ENCODE measurements around the gene DHRS2.

The DHRS2 gene

DNA sequence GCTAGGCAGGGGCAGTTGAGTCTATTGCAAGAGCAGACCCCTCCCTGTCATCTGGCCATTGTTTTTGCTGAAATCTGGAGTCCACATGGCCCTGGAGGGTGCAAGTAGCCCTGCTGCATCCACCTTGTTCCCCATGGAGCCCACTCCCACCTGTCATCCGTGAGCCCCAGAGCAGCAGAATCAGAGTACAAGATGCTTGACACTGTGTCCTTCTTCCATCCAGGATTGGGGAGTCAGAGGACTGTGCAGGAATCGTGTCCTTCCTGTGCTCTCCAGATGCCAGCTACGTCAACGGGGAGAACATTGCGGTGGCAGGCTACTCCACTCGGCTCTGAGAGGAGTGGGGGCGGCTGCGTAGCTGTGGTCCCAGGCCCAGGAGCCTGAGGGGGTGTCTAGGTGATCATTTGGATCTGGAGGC is 8.8 kb downstream of the DHRS2 start (continued):
- TF ChIP-seq PPARA (CRISPR knock-in tag; IDR thresholded peaks at IDR 0.05; ENCODE audit: borderline replicate concordance) (no peak), GLIS3 (CRISPR knock-in tag; IDR thresholded peaks at IDR 0.05) (no peak), ISL1 (CRISPR knock-in tag; IDR thresholded peaks at IDR 0.05) (no peak), OSR1 (CRISPR knock-in tag; IDR thresholded peaks at IDR 0.05) (no peak), ZFP3 (CRISPR knock-in tag; IDR thresholded peaks at IDR 0.05) (no peak), ZNF8 (CRISPR knock-in tag; IDR thresholded peaks at IDR 0.05) (no peak)

DNA sequence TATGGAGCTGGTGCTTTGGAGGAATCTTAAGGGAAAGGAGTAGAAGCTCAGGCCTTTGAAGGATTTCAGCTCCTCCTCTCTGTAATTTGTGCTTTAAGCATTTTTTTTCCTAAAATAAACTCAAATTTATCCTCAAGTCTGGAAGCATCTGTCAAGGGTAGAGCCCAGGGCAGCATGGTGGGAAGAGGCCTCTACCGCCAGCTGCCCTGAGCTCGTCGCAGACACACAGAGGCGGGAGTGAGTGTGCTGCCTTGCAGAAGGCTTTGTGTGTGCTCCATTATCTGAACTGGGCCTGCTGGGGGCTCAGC is 9.3 kb downstream of the DHRS2 start:
- TF ChIP-seq OSR1 (CRISPR knock-in tag; IDR thresholded peaks at IDR 0.05), result no peak
- TF ChIP-seq, protein P1, sequence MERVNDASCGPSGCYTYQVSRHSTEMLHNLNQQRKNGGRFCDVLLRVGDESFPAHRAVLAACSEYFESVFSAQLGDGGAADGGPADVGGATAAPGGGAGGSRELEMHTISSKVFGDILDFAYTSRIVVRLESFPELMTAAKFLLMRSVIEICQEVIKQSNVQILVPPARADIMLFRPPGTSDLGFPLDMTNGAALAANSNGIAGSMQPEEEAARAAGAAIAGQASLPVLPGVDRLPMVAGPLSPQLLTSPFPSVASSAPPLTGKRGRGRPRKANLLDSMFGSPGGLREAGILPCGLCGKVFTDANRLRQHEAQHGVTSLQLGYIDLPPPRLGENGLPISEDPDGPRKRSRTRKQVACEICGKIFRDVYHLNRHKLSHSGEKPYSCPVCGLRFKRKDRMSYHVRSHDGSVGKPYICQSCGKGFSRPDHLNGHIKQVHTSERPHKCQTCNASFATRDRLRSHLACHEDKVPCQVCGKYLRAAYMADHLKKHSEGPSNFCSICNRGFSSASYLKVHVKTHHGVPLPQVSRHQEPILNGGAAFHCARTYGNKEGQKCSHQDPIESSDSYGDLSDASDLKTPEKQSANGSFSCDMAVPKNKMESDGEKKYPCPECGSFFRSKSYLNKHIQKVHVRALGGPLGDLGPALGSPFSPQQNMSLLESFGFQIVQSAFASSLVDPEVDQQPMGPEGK (CRISPR knock-in tag; IDR thresholded peaks at IDR 0.05; ENCODE audit: borderline replicate concordance), result no peak
- TF ChIP-seq CSDC2 (CRISPR knock-in tag; IDR thresholded peaks at IDR 0.05), result no peak
- no peak for TF ChIP-seq GLIS3 (CRISPR knock-in tag; IDR thresholded peaks at IDR 0.05)
- TF ChIP-seq ZNF565 (CRISPR knock-in tag; conservative IDR thresholded peaks at IDR 0.05; ENCODE audit: low read depth), result no peak
- TF ChIP-seq ZFP30 (CRISPR knock-in tag; IDR thresholded peaks at IDR 0.05), result no peak
- no peak for TF ChIP-seq ESRRG (CRISPR knock-in tag; IDR thresholded peaks at IDR 0.05)
- no peak for TF ChIP-seq SNAI2 (CRISPR knock-in tag; IDR thresholded peaks at IDR 0.05)
- no peak for TF ChIP-seq ZC3H10 (CRISPR knock-in tag; IDR thresholded peaks at IDR 0.05)
- no peak for TF ChIP-seq ARNTL (CRISPR knock-in tag; IDR thresholded peaks at IDR 0.05; ENCODE audit: borderline replicate concordance, low read depth)
- TF ChIP-seq, protein P2, sequence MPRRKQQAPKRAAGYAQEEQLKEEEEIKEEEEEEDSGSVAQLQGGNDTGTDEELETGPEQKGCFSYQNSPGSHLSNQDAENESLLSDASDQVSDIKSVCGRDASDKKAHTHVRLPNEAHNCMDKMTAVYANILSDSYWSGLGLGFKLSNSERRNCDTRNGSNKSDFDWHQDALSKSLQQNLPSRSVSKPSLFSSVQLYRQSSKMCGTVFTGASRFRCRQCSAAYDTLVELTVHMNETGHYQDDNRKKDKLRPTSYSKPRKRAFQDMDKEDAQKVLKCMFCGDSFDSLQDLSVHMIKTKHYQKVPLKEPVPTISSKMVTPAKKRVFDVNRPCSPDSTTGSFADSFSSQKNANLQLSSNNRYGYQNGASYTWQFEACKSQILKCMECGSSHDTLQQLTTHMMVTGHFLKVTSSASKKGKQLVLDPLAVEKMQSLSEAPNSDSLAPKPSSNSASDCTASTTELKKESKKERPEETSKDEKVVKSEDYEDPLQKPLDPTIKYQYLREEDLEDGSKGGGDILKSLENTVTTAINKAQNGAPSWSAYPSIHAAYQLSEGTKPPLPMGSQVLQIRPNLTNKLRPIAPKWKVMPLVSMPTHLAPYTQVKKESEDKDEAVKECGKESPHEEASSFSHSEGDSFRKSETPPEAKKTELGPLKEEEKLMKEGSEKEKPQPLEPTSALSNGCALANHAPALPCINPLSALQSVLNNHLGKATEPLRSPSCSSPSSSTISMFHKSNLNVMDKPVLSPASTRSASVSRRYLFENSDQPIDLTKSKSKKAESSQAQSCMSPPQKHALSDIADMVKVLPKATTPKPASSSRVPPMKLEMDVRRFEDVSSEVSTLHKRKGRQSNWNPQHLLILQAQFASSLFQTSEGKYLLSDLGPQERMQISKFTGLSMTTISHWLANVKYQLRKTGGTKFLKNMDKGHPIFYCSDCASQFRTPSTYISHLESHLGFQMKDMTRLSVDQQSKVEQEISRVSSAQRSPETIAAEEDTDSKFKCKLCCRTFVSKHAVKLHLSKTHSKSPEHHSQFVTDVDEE (CRISPR knock-in tag; IDR thresholded peaks at IDR 0.05), result no peak
- TF ChIP-seq, protein P3, sequence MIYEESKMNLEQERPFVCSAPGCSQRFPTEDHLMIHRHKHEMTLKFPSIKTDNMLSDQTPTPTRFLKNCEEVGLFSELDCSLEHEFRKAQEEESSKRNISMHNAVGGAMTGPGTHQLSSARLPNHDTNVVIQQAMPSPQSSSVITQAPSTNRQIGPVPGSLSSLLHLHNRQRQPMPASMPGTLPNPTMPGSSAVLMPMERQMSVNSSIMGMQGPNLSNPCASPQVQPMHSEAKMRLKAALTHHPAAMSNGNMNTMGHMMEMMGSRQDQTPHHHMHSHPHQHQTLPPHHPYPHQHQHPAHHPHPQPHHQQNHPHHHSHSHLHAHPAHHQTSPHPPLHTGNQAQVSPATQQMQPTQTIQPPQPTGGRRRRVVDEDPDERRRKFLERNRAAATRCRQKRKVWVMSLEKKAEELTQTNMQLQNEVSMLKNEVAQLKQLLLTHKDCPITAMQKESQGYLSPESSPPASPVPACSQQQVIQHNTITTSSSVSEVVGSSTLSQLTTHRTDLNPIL (CRISPR knock-in tag; IDR thresholded peaks at IDR 0.05; ENCODE audit: low read depth), result no peak
- TF ChIP-seq ZNF70 (CRISPR knock-in tag; IDR thresholded peaks at IDR 0.05), result no peak
- TF ChIP-seq RARB (CRISPR knock-in tag; IDR thresholded peaks at IDR 0.05), result no peak
- no peak for TF ChIP-seq TCF4 (CRISPR knock-in tag; IDR thresholded peaks at IDR 0.05; ENCODE audit: borderline replicate concordance)
- TF ChIP-seq, protein P4, sequence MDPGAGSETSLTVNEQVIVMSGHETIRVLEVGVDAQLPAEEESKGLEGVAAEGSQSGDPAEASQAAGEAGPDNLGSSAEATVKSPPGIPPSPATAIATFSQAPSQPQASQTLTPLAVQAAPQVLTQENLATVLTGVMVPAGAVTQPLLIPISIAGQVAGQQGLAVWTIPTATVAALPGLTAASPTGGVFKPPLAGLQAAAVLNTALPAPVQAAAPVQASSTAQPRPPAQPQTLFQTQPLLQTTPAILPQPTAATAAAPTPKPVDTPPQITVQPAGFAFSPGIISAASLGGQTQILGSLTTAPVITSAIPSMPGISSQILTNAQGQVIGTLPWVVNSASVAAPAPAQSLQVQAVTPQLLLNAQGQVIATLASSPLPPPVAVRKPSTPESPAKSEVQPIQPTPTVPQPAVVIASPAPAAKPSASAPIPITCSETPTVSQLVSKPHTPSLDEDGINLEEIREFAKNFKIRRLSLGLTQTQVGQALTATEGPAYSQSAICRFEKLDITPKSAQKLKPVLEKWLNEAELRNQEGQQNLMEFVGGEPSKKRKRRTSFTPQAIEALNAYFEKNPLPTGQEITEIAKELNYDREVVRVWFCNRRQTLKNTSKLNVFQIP (CRISPR knock-in tag; IDR thresholded peaks at IDR 0.05; ENCODE audit: borderline replicate concordance, low read depth), result no peak
- TF ChIP-seq TOX (CRISPR knock-in tag; IDR thresholded peaks at IDR 0.05; ENCODE audit: borderline replicate concordance), result no peak
- no peak for ATAC-seq

DNA sequence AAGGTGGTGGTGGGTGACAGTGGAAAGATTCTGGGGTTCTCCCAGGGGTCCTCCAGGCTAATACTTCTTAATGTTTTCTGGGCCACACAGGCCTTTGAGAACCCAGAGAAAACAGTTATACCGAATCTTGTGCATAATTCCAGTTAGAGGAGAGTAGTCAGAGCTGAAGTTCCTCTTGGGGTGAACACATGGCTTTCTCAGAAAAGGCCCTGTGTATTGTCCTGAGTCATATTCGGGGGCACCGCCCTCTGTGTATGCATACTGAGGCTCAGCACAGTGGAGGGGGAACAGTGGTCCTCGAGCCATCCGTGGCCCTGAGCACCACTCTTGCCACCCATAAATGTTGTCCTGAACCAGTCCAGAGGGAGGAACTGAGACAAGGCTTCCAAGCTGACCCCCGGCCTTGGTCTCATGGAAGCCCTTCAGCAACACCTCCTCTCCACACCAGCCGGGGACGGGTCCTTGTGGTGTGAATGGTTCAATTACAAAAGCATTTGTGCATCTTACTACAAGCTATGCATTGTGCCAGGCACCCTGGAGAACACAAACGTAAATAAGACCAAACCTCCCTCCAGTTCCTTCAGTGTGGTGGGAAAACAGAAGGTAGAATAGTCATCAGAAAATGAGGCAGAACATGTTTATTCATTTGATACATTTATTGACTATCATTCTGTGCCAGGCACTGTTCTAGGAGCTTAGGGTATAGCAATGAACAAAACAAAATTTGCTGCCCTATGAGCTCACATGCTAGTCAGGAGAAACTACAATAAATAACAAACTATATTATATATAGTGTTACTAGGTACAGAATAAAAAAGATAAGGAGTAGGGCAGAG is 9.9 kb downstream of the DHRS2 start:
- ATAC-seq, result no peak
- TF ChIP-seq CSDC2 (CRISPR knock-in tag; IDR thresholded peaks at IDR 0.05) (no peak), SNAI2 (CRISPR knock-in tag; IDR thresholded peaks at IDR 0.05) (no peak), ZNF8 (CRISPR knock-in tag; IDR thresholded peaks at IDR 0.05) (no peak), PPARA (CRISPR knock-in tag; IDR thresholded peaks at IDR 0.05; ENCODE audit: borderline replicate concordance) (no peak), TCF4 (CRISPR knock-in tag; IDR thresholded peaks at IDR 0.05; ENCODE audit: borderline replicate concordance) (no peak), ARNTL (CRISPR knock-in tag; IDR thresholded peaks at IDR 0.05; ENCODE audit: borderline replicate concordance, low read depth) (no peak), TOX (CRISPR knock-in tag; IDR thresholded peaks at IDR 0.05; ENCODE audit: borderline replicate concordance) (no peak)
- TF ChIP-seq, protein P3 (CRISPR knock-in tag; IDR thresholded peaks at IDR 0.05; ENCODE audit: low read depth), result no peak
- TF ChIP-seq, protein P5, sequence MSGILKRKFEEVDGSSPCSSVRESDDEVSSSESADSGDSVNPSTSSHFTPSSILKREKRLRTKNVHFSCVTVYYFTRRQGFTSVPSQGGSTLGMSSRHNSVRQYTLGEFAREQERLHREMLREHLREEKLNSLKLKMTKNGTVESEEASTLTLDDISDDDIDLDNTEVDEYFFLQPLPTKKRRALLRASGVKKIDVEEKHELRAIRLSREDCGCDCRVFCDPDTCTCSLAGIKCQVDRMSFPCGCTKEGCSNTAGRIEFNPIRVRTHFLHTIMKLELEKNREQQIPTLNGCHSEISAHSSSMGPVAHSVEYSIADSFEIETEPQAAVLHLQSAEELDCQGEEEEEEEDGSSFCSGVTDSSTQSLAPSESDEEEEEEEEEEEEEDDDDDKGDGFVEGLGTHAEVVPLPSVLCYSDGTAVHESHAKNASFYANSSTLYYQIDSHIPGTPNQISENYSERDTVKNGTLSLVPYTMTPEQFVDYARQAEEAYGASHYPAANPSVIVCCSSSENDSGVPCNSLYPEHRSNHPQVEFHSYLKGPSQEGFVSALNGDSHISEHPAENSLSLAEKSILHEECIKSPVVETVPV (CRISPR knock-in tag; IDR thresholded peaks at IDR 0.05), result no peak
- TF ChIP-seq, protein P4 (CRISPR knock-in tag; IDR thresholded peaks at IDR 0.05; ENCODE audit: borderline replicate concordance, low read depth), result no peak

Measured in SK-N-SH treated with all-trans-retinoic acid at 6 μM for 48 hours (cell line).